ENCODE results near the gene LYSMD1. TPM values are rescaled to one million over a fixed set of nuclear protein-coding genes. Genes with fewer than 3 reads are reported as not detected.

LYSMD1 gene
- total RNA-seq, 2 experiments from 2014 or later, result 3.7 to 6.2 TPM

DNA sequence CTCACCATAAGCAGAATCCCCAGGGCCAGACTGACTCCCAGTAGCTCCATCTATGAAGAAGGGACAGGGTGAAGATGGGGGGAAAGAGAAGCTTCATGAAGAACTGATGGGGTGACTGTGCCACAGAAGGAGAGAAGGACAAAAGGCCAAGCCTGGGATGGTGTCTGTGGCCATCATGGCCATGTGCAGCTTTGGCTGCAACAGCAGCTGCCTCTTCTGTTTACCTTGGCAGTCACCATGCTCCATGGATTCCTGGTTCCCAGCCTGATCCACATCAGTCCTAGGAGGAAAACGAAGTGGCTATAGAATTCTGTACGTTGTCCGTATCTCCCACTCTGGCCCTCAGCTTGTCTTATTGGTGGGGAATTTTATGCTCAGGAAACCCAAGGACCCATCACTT lies 31.3 kb downstream of the LYSMD1 start:
- no peaks in the 10 kb centered on the region for H3K4me1 ChIP-seq (ENCODE audit: insufficient read depth, low read length, poor library complexity, severe bottlenecking)
- H3K36me3 ChIP-seq (ENCODE audit: insufficient read depth, low read length), result no peaks in the 10 kb centered on the region
- ChIA-PET POLR2A (no interaction called here), CTCF (ENCODE audit: unreplicated experiment) (no interaction called here)
- no peak overlapping the region for H3K27ac ChIP-seq (ENCODE audit: low read depth, low read length, poor library complexity, severe bottlenecking)
- H4K20me1 ChIP-seq (ENCODE audit: insufficient read depth, low read length), result no peaks in the 10 kb centered on the region
- intact Hi-C loops (cut with micrococcal nuclease; ENCODE audit: unreplicated experiment), result no loop called here
- no peaks in the 10 kb centered on the region for H3K79me2 ChIP-seq (ENCODE audit: insufficient read depth, low read depth, low read length)
- no peak for DNase-seq (ENCODE audit: low spot score)
- TF ChIP-seq, protein P1, sequence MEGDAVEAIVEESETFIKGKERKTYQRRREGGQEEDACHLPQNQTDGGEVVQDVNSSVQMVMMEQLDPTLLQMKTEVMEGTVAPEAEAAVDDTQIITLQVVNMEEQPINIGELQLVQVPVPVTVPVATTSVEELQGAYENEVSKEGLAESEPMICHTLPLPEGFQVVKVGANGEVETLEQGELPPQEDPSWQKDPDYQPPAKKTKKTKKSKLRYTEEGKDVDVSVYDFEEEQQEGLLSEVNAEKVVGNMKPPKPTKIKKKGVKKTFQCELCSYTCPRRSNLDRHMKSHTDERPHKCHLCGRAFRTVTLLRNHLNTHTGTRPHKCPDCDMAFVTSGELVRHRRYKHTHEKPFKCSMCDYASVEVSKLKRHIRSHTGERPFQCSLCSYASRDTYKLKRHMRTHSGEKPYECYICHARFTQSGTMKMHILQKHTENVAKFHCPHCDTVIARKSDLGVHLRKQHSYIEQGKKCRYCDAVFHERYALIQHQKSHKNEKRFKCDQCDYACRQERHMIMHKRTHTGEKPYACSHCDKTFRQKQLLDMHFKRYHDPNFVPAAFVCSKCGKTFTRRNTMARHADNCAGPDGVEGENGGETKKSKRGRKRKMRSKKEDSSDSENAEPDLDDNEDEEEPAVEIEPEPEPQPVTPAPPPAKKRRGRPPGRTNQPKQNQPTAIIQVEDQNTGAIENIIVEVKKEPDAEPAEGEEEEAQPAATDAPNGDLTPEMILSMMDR (conservative IDR thresholded peaks at IDR 0.05; ENCODE audit: low read length), result no peak
- no peak for TF ChIP-seq EZH2phosphoT487 (IDR thresholded peaks at IDR 0.05; ENCODE audit: borderline replicate concordance, low read depth, low read length)
- no peaks in the 10 kb centered on the region for H3K9me2 ChIP-seq (ENCODE audit: insufficient read depth, low read length)
- no peak overlapping the region for H3K4me3 ChIP-seq (ENCODE audit: low read depth, low read length, poor library complexity, severe bottlenecking)
- no peaks in the 10 kb centered on the region for H3K9me3 ChIP-seq (ENCODE audit: low read length)
- no peak overlapping the region for H3K4me2 ChIP-seq (ENCODE audit: low read length)
- no TSS peak for BruUV-seq (replicated peaks)
- no peak overlapping the region for H2AFZ ChIP-seq (ENCODE audit: low read length)

DNA sequence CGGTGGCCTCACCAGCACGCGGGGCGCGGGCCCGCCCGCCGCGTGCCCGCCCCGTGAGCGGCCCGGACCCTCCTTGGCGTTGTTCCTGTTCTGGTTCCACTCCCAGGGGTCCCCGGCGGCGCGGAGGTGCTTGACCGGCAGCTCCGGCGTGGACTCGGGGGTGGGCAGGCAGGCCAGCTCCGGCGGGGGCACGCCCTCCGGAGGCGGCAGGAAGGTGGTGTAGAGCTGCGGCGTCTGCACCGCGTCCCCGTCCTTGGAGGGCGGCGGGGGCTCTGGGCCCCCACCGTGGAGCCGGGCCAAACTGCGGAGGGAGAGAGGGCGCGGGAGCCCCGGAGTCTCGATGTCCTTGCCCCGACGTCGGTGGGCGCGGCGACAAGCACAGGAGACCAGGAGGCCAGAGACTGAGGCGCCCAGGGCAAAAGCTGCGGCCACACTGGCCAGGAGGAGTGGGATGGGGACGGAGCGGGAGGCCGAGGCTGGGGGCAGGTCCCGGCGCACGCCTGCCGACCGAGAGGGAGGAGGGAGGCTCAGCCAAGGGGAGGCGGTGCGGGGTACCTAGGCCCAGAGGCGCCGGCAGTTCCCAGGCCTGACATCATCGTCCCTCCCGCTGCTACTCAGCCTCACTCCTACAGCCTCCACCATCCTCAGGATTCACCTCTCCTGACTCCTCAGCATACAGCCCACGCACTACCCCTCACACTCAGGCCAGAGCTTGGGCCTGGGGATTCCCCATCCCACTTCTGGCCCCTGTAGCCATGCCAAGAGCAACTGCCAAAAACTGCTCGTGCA lies 32.5 kb downstream of the LYSMD1 start:
- DNase-seq (ENCODE audit: low spot score), result no peak
- BruUV-seq (replicated peaks), result no TSS peak
- POLR2A ChIA-PET, result no interaction called here

More for the DNA sequence above, 32.5 kb downstream of the LYSMD1 start:
- no peaks in the 10 kb centered on the region for H3K36me3 ChIP-seq (ENCODE audit: insufficient read depth, low read length)
- no peak overlapping the region for H3K27ac ChIP-seq (ENCODE audit: low read depth, low read length, poor library complexity, severe bottlenecking)
- no peaks in the 10 kb centered on the region for H3K4me1 ChIP-seq (ENCODE audit: insufficient read depth, low read length, poor library complexity, severe bottlenecking)
- no peak overlapping the region for H3K4me2 ChIP-seq (ENCODE audit: low read length)
- CTCF ChIA-PET (ENCODE audit: unreplicated experiment), result no interaction called here
- H3K9me2 ChIP-seq (ENCODE audit: insufficient read depth, low read length), result no peaks in the 10 kb centered on the region
- no peak overlapping the region for H2AFZ ChIP-seq (ENCODE audit: low read length)
- no peak overlapping the region for H3K4me3 ChIP-seq (ENCODE audit: low read depth, low read length, poor library complexity, severe bottlenecking)
- no peak for TF ChIP-seq EZH2phosphoT487 (IDR thresholded peaks at IDR 0.05; ENCODE audit: borderline replicate concordance, low read depth, low read length)
- TF ChIP-seq, protein P1 (conservative IDR thresholded peaks at IDR 0.05; ENCODE audit: low read length), result no peak
- intact Hi-C loops (cut with micrococcal nuclease; ENCODE audit: unreplicated experiment), result no loop called here
- H4K20me1 ChIP-seq (ENCODE audit: insufficient read depth, low read length), result no peaks in the 10 kb centered on the region
- no peaks in the 10 kb centered on the region for H3K79me2 ChIP-seq (ENCODE audit: insufficient read depth, low read depth, low read length)
- no peaks in the 10 kb centered on the region for H3K9me3 ChIP-seq (ENCODE audit: low read length)
